IgD-negative memory B cell (primary cell): Measurements from ENCODE around the gene LHX3. TPM values are rescaled to one million over a fixed set of nuclear protein-coding genes. Genes with fewer than 3 reads are reported as not detected.

Source experiments
- H3K27ac Mint-ChIP-seq, 3 donors: one replicate each; pipeline ENCODE4 v1.8.0; 2020 to 2022; ENCODE audit warnings: mild to moderate bottlenecking in 3 of 3, mixed read lengths in 3 of 3, moderate library complexity in 1 of 3
- H3K27me3 Mint-ChIP-seq: one replicate; pipeline ENCODE4 v1.8.0; 2021; ENCODE audit warnings: mixed read lengths
- H3K36me3 Mint-ChIP-seq: one replicate; pipeline ENCODE4 v1.8.0; 2020; ENCODE audit warnings: mild to moderate bottlenecking, mixed read lengths
- H3K4me1 Mint-ChIP-seq, 3 donors: one replicate each; pipeline ENCODE4 v1.8.0; 2020 to 2022; ENCODE audit warnings: mixed read lengths in 3 of 3, mild to moderate bottlenecking in 1 of 3
- H3K4me3 Mint-ChIP-seq, 4 donors: one replicate each; pipeline ENCODE4 v1.8.0; 2020 to 2022; ENCODE audit warnings: mild to moderate bottlenecking in 4 of 4, mixed read lengths in 4 of 4, moderate library complexity in 3 of 4
- H3K9me3 Mint-ChIP-seq, 3 donors: one replicate each; pipeline ENCODE4 v1.8.0; 2020 to 2021; ENCODE audit warnings: mixed read lengths in 3 of 3, mild to moderate bottlenecking in 1 of 3
- polyA plus RNA-seq: library from polyadenylated mRNA; unstranded; fragments of 300-500 nt; fragmentation: Illumina TruSeq; gene quantifications from one replicate; pipeline ENCODE4 v1.2.3, GENCODE V29; 2021

The LHX3 gene
- polyA plus RNA-seq, 1 donor from 2014 or later: not detected

- peak overlapping the region in 1 of 3 donors; percentile 53 for H3K27ac Mint-ChIP-seq
- peaks cover 0 to 3% (median 0%) of the 10 kb centered on the region in 3 donors for H3K4me1 Mint-ChIP-seq
- peaks cover 2% of the 10 kb centered on the region for H3K36me3 Mint-ChIP-seq
- peaks cover 7% of the 10 kb centered on the region for H3K27me3 Mint-ChIP-seq
- H3K4me3 Mint-ChIP-seq: no peak overlapping the region
- H3K9me3 Mint-ChIP-seq: peaks cover 0 to 2% (median 0%) of the 10 kb centered on the region in 3 donors
Measured at GRCh38 chr9:136169495-136169894, 35.4 kb downstream of the LHX3 start.

GRCh38 chr9:136163248-136163850, 41.6 kb downstream of the LHX3 start:
- H3K36me3 Mint-ChIP-seq: no peaks in the 10 kb centered on the region
- no peaks in the 10 kb centered on the region for H3K4me1 Mint-ChIP-seq
- no peak overlapping the region for H3K27ac Mint-ChIP-seq
- no peak overlapping the region for H3K4me3 Mint-ChIP-seq
- H3K27me3 Mint-ChIP-seq: peaks cover 3% of the 10 kb centered on the region
- peaks cover 0 to 6% (median 5%) of the 10 kb centered on the region in 3 donors for H3K9me3 Mint-ChIP-seq

GRCh38 chr9:136160995-136161610, 43.8 kb downstream of the LHX3 start:
- Mint-ChIP-seq H3K36me3 (no peaks in the 10 kb centered on the region), H3K4me1 (no peaks in the 10 kb centered on the region), H3K27me3 (peaks cover 4% of the 10 kb centered on the region), H3K4me3 (no peak overlapping the region), H3K27ac (no peak overlapping the region), H3K9me3 (peaks cover 0 to 6% (median 5%) of the 10 kb centered on the region in 3 donors)

GRCh38 chr9:136160381-136160841, 44.5 kb downstream of the LHX3 start:
- Mint-ChIP-seq H3K4me3 (no peak overlapping the region), H3K9me3 (peaks cover 0 to 6% (median 5%) of the 10 kb centered on the region in 3 donors), H3K27ac (no peak overlapping the region), H3K4me1 (no peaks in the 10 kb centered on the region), H3K36me3 (no peaks in the 10 kb centered on the region), H3K27me3 (peaks cover 7% of the 10 kb centered on the region)

- Mint-ChIP-seq H3K36me3 (no peaks in the 10 kb centered on the region), H3K4me3 (no peak overlapping the region)
Measured at GRCh38 chr9:136159851-136160250, 45.1 kb downstream of the LHX3 start.

GRCh38 chr9:136157477-136158265, 47.3 kb downstream of the LHX3 start:
- H3K36me3 Mint-ChIP-seq: no peaks in the 10 kb centered on the region
- no peaks in the 10 kb centered on the region for H3K9me3 Mint-ChIP-seq
- no peaks in the 10 kb centered on the region for H3K4me1 Mint-ChIP-seq
- H3K4me3 Mint-ChIP-seq: no peak overlapping the region
- no peak overlapping the region for H3K27ac Mint-ChIP-seq
- H3K27me3 Mint-ChIP-seq: peaks cover 10% of the 10 kb centered on the region

More at GRCh38 chr9:136159851-136160250, 45.1 kb downstream of the LHX3 start:
- Mint-ChIP-seq H3K9me3 (peaks cover 0 to 5% (median 5%) of the 10 kb centered on the region in 3 donors), H3K4me1 (no peaks in the 10 kb centered on the region), H3K27me3 (peaks cover 10% of the 10 kb centered on the region), H3K27ac (no peak overlapping the region)

- H3K27me3 Mint-ChIP-seq: peaks cover 10% of the 10 kb centered on the region
- H3K4me3 Mint-ChIP-seq: no peak overlapping the region
- H3K4me1 Mint-ChIP-seq: peaks cover 0 to 3% (median 0%) of the 10 kb centered on the region in 3 donors
- H3K9me3 Mint-ChIP-seq: no peaks in the 10 kb centered on the region
- H3K27ac Mint-ChIP-seq: no peak overlapping the region
- no peaks in the 10 kb centered on the region for H3K36me3 Mint-ChIP-seq
Measured at GRCh38 chr9:136156209-136157120, 48.5 kb downstream of the LHX3 start.

GRCh38 chr9:136155576-136155975, 49.4 kb downstream of the LHX3 start:
- Mint-ChIP-seq H3K27me3 (peaks cover 10% of the 10 kb centered on the region), H3K9me3 (no peaks in the 10 kb centered on the region), H3K4me3 (no peak overlapping the region), H3K27ac (no peak overlapping the region), H3K4me1 (peaks cover 0 to 3% (median 0%) of the 10 kb centered on the region in 3 donors), H3K36me3 (no peaks in the 10 kb centered on the region)

GRCh38 chr9:136154943-136155342, 50.0 kb downstream of the LHX3 start:
- H3K36me3 Mint-ChIP-seq: no peaks in the 10 kb centered on the region
- no peak overlapping the region for H3K27ac Mint-ChIP-seq

GRCh38 chr9:136153381-136154065, 51.4 kb downstream of the LHX3 start:
- peaks cover 11% of the 10 kb centered on the region for H3K27me3 Mint-ChIP-seq
- peaks cover 0 to 3% (median 0%) of the 10 kb centered on the region in 3 donors for H3K4me1 Mint-ChIP-seq
- no peak overlapping the region for H3K27ac Mint-ChIP-seq
- no peaks in the 10 kb centered on the region for H3K36me3 Mint-ChIP-seq
- H3K9me3 Mint-ChIP-seq: no peaks in the 10 kb centered on the region
- H3K4me3 Mint-ChIP-seq: no peak overlapping the region

More at GRCh38 chr9:136154943-136155342, 50.0 kb downstream of the LHX3 start:
- Mint-ChIP-seq H3K4me1 (peaks cover 0 to 3% (median 0%) of the 10 kb centered on the region in 3 donors), H3K4me3 (no peak overlapping the region), H3K27me3 (peaks cover 10% of the 10 kb centered on the region), H3K9me3 (no peaks in the 10 kb centered on the region)

- Mint-ChIP-seq H3K4me3 (no peak overlapping the region), H3K9me3 (no peaks in the 10 kb centered on the region), H3K36me3 (no peaks in the 10 kb centered on the region), H3K4me1 (peaks cover 0 to 3% (median 0%) of the 10 kb centered on the region in 3 donors), H3K27ac (no peak overlapping the region), H3K27me3 (peaks cover 11% of the 10 kb centered on the region)
Measured at GRCh38 chr9:136152931-136153330, 52.0 kb downstream of the LHX3 start.

GRCh38 chr9:136152543-136152866, 52.4 kb downstream of the LHX3 start:
- peaks cover 0 to 3% (median 0%) of the 10 kb centered on the region in 3 donors for H3K4me1 Mint-ChIP-seq
- peaks cover 11% of the 10 kb centered on the region for H3K27me3 Mint-ChIP-seq
- H3K36me3 Mint-ChIP-seq: no peaks in the 10 kb centered on the region
- H3K27ac Mint-ChIP-seq: no peak overlapping the region
- H3K9me3 Mint-ChIP-seq: no peaks in the 10 kb centered on the region
- no peak overlapping the region for H3K4me3 Mint-ChIP-seq

- H3K36me3 Mint-ChIP-seq: no peaks in the 10 kb centered on the region
- H3K9me3 Mint-ChIP-seq: no peaks in the 10 kb centered on the region
- H3K27me3 Mint-ChIP-seq: peaks cover 9% of the 10 kb centered on the region
- H3K4me3 Mint-ChIP-seq: no peak overlapping the region
- peaks cover 0 to 3% (median 0%) of the 10 kb centered on the region in 3 donors for H3K4me1 Mint-ChIP-seq
- H3K27ac Mint-ChIP-seq: no peak overlapping the region
Measured at GRCh38 chr9:136151848-136152542, 52.9 kb downstream of the LHX3 start.
